ENCODE measurements around the gene DSPP. TPM values are rescaled to one million over a fixed set of nuclear protein-coding genes. Genes with fewer than 3 reads are reported as not detected.

Gene DSPP
- total RNA-seq, 1 donor from 2014 or later: not detected

GRCh38 chr4:87657525-87657924 lies 49.2 kb downstream of the DSPP start:
- no peaks in the 10 kb centered on the region for H3K9me3 Mint-ChIP-seq (ENCODE audit: unreplicated experiment)
- H3K36me3 Mint-ChIP-seq (ENCODE audit: unreplicated experiment): no peaks in the 10 kb centered on the region
- H3K27me3 Mint-ChIP-seq (ENCODE audit: unreplicated experiment): no peaks in the 10 kb centered on the region
- H3K4me3 Mint-ChIP-seq (ENCODE audit: unreplicated experiment): no peak overlapping the region
- TF ChIP-seq CTCF (IDR thresholded peaks at IDR 0.05): no peak
- H3K27ac Mint-ChIP-seq (ENCODE audit: unreplicated experiment): no peak overlapping the region
- DNase-seq (ENCODE audit: extremely low spot score, unreplicated experiment): no peak
- H3K4me1 Mint-ChIP-seq (ENCODE audit: unreplicated experiment): peaks cover 13% of the 10 kb centered on the region

- Mint-ChIP-seq H3K9me3 (ENCODE audit: unreplicated experiment) (no peaks in the 10 kb centered on the region), H3K27me3 (ENCODE audit: unreplicated experiment) (no peaks in the 10 kb centered on the region), H3K4me1 (ENCODE audit: unreplicated experiment) (peaks cover 13% of the 10 kb centered on the region), H3K4me3 (ENCODE audit: unreplicated experiment) (no peak overlapping the region), H3K27ac (ENCODE audit: unreplicated experiment) (no peak overlapping the region), H3K36me3 (ENCODE audit: unreplicated experiment) (no peaks in the 10 kb centered on the region)
- DNase-seq (ENCODE audit: extremely low spot score, unreplicated experiment): no peak
- no peak for TF ChIP-seq CTCF (IDR thresholded peaks at IDR 0.05)
These were observed 51.1 kb downstream of the DSPP start for GRCh38 chr4:87659247-87659931.

GRCh38 chr4:87662871-87663270 lies 54.5 kb downstream of the DSPP start:
- Mint-ChIP-seq H3K9me3 (ENCODE audit: unreplicated experiment) (no peaks in the 10 kb centered on the region), H3K27ac (ENCODE audit: unreplicated experiment) (no peak overlapping the region), H3K27me3 (ENCODE audit: unreplicated experiment) (peaks cover 2% of the 10 kb centered on the region)

More at GRCh38 chr4:87662871-87663270, 54.5 kb downstream of the DSPP start:
- no peak for DNase-seq (ENCODE audit: extremely low spot score, unreplicated experiment)
- peaks cover 9% of the 10 kb centered on the region for H3K4me1 Mint-ChIP-seq (ENCODE audit: unreplicated experiment)
- no peak overlapping the region for H3K4me3 Mint-ChIP-seq (ENCODE audit: unreplicated experiment)
- no peak for TF ChIP-seq CTCF (IDR thresholded peaks at IDR 0.05)
- no peaks in the 10 kb centered on the region for H3K36me3 Mint-ChIP-seq (ENCODE audit: unreplicated experiment)

Other genes with a start within 250 kb of the DSPP start
- 21.8 and 23.8 TPM in 2 replicates for gene HSD17B11, start 217.3 kb upstream of the DSPP start, total RNA-seq
- 23.6 and 25.5 TPM in 2 replicates for gene NUDT9, start 186.0 kb upstream of the DSPP start, total RNA-seq
- 4.0 TPM in 2 replicates for gene SPARCL1, start 79.2 kb upstream of the DSPP start, total RNA-seq
- not detected in 2 replicates for gene DMP1, start 41.8 kb downstream of the DSPP start, total RNA-seq
- gene IBSP, start 191.0 kb downstream of the DSPP start, total RNA-seq: not detected in 2 replicates
- not detected in 2 replicates for gene MEPE, start 224.4 kb downstream of the DSPP start, total RNA-seq

Measured in osteocyte (in vitro differentiated cells).